GM19023 (cell line): ENCODE measurements around the gene IL16.

Source experiments
- ATAC-seq: cut with Tn5 transposase; IDR thresholded peaks from one replicate; pipeline ENCODE4 v1.9.1; 2021; ENCODE audit warnings: mild to moderate bottlenecking, moderate library complexity; ENCODE audit not compliant: unreplicated experiment

IL16 gene

GRCh38 chr15:81174125-81174791, 22.4 kb upstream of the IL16 start:
- no peak for ATAC-seq

GRCh38 chr15:81174792-81175327, 21.8 kb upstream of the IL16 start:
- no peak for ATAC-seq

GRCh38 chr15:81175496-81175895, 21.2 kb upstream of the IL16 start:
- no peak for ATAC-seq

DNA sequence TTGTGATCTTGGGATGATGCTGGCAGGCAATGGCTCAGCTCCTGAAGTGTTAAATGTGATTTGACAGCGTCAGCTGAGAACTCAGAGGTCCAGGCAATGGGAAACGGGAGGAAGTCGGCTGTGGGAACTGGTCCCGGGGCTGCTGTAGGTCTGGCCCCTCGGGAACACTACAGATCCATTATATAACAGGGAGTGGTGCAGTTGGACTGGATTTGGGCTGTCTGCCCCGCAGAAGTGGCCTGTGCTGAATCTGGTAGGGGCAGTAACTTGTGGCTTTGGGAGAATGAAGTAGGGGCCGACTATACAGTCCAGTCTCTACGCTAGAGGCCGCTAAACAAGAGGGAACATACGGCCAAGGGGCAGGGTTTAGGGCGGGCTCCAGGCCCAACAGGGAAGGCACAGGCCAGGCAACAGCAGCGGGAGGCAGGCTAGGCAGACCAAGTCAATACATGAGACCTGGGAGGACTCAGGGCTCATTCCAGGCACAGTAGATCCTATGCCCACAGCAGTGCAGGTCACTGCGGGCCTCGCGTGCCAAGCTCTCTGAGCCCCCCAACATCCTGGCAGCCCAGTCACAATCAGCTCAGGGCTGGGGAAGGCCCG, 20.3 kb upstream of the IL16 start:
- ATAC-seq = no peak

GRCh38 chr15:81178365-81178764, 18.3 kb upstream of the IL16 start:
- ATAC-seq = no peak

GRCh38 chr15:81181220-81181619, 15.5 kb upstream of the IL16 start:
- ATAC-seq = no peak

GRCh38 chr15:81182031-81182755, 14.5 kb upstream of the IL16 start:
- no peak for ATAC-seq

DNA sequence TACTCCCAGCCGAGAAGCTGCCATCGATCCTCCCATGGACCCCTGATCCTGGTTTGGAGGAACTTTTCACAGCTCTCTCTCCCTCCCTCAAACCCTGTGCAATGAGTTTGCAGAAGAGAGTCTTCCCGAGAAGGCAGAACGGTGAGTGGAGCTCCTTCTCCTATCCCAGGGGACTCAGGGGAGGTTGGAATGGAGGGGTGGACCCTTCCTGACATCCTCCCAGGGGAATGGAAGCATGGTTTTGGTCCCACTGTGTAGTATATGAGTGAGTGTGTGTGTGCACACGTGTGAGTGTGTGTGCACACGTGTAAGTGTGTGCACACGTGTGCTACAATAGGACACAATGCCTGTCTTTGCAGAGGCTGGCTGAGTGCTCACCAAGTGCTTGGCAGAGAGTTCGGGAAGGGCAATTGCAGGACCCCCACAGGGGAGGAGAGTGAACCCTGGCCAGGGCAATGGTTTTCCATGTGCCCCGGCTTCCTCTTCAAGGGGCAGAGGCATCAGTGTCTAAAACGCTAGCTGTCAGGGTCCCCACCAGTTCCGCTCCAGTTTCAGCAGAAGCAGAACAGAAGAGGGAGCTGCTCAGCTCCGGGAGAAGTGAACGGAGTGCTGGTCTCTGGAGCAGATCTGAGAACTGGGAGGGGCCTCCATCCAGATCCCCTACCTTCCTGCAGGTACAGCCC, 13.8 kb upstream of the IL16 start:
- ATAC-seq = no peak

DNA sequence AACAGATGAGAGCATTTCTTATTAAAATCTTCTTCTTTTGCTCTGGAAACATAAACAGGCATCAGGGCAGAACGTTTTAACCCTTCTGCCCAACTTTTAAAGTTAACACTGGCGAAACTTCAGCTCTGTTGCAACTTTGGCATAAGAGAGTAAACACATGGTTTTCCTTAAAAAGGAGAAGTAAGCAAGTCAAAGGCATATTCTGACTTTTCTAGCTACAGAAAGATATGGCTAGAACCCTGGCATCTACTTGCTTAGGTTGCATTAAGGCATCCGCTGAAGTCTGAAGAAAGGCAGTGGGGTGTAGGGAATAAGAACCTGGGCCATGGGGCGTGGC, 13.3 kb upstream of the IL16 start:
- no peak for ATAC-seq

DNA sequence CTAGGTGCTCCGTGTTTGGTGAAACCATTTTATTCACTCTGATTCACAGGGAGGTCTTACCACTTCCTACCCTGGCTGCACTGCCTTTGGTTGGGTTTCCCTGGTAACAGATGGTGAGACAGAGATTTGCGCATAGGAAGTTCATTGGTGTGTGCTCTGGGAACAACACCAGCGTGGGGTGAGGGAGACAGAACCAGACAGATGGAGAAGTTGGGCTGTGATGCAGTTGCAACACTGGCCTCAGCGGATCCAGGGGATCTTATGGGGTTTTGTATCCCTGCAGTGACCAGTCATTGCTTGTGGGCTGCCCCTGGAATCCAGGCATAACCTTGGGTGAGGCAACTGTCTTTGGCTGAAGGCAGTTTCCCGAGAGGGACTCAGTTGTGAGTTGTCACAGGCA, 12.5 kb upstream of the IL16 start:
- no peak for ATAC-seq

GRCh38 chr15:81185631-81186295, 10.9 kb upstream of the IL16 start:
- no peak for ATAC-seq

DNA sequence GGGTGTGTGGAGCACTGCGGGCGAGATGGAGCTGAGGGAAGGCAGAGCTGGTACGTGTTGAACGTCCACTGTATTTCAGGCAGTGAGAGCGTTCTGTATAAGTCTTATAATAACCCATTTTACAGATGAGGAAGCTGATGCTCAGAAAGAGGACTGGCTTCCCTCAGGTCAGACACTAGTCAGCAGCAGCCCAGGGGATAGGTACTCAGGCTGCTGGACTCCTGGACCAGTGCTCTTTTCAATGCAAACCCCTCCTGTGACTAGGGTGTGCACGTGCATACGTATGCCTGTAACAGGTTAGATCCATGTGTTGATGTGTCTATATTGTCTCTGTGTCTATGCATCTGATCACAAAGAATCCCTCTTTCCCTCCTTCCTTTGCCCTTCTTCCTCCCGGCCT, 8.3 kb upstream of the IL16 start:
- no peak for ATAC-seq

DNA sequence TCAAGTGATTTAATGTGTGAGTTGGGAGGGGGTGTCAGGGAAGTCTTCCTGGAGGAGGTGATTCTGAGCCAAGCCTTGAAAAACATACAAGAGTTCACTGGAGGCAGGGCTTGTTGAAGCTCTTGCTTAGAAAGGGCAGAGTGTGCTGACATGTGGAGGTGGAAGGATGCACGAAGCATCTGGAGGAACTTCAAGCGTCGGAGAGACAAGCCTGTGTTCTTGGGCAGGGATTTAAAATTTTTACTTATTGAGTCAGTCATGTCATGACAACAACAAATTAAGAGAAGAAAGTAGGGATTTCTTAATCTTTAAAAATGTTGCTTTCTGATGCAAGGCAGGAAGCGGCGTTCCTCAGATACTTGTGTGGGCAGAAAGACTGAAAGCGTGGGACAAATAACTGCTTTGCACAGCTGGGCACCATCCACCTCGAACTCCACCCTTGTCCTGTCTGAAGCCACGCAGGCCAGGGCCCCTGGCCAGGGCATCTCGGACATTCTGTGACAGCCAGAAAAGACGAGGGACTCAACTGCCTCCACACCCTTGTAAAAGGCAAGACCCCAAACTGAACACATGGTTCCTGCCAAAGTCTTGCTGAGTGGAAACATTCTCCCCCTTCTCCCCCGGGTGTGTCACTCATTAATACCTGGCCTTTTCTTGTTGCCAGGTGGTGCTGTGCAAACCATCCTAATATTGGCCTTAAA, 6.9 kb upstream of the IL16 start:
- no peak for ATAC-seq

GRCh38 chr15:81190922-81191507, 5.7 kb upstream of the IL16 start:
- ATAC-seq = no peak

- ATAC-seq = no peak
Observed at GRCh38 chr15:81191701-81192100, 5.0 kb upstream of the IL16 start.

DNA sequence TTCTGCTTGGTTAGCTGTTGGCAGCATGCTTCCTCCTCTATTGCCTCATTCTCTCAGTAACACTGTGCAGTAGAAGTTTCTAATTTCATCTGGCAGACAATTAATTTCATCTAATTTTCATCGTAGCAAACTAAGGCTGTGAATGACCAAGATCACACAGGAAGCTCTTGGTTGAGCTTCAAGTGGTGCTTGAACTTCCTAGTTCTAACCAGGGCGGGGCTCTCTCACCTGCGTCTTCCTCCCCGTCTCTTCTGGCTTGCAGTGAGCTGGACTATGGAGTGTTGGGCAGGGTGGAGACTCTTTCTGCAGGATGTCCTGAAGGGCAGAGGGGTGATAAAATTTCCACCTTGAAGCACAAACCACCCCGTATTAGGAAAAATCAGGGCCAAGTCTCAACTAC, 2.0 kb upstream of the IL16 start:
- ATAC-seq = no peak

- ATAC-seq = no peak
Observed at GRCh38 chr15:81195339-81195864, 1.3 kb upstream of the IL16 start.

- ATAC-seq = no peak
Observed at GRCh38 chr15:81197255-81197630, 564 bp downstream of the IL16 start.

GRCh38 chr15:81197688-81198281, 1.1 kb downstream of the IL16 start:
- no peak for ATAC-seq
